Subcutaneous adipose tissue (tissue), 4 donors: Measurements from ENCODE around the gene ANP32A. TPM values are rescaled to one million over a fixed set of nuclear protein-coding genes. Genes with fewer than 3 reads are reported as not detected.

Experiments
- total RNA-seq, 4 donors: library from RNA; depleted of rRNA; stranded (reverse); fragments of >200 nt; gene quantifications; one replicate each; pipeline ENCODE4 v1.1.0, GENCODE V29; 2016
- TF ChIP-seq, protein P1 (sequence below): fragments of 450-650 bp; IDR thresholded peaks from one replicate; pipeline ENCODE4 v1.5.1; 2016; ENCODE audit warnings: low read depth, mild to moderate bottlenecking, control low read depth, antibody characterized with exemption, moderate library complexity

ANP32A gene
- total RNA-seq, 4 donors from 2014 or later = 55.9 to 88.2 (median 66.2) TPM

DNA sequence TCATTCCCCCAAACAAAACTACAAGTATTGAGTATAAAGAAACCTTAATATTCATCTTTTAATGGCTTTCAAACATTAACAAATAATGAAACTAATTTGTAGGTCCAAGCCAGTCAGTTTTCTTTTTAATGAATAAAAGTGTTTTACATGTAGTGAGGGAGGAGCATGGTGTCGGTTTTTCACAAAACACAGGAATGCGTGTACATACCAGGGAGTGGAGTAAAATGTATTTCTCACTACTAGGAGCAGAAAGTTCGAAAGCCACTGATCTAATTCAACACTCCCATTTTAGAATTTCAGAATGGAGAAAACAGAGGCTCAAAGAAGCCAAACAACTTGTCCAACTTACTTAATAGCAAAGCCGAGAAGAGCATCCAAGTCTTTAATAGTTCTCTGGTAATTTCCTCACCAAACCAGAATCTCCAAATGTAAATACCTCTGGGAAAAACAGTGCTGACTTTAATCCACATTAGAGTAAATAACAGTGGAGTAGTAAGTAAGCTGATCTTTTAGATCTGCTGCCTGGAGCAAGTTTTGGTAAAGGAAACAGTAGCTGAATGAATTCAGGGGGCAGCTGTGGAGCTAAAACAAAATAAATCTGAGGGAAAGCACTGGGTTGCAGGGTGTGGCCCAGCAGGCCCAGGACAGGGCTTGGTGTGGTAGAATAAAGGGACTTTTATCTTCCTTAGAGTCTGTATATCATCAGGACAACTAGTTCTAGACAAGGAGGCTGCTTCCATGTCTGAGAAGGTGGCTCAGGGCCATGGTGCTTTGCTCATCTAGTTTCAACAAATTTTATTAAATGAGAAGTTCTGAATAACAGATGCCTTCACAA lies 7.9 kb downstream of the ANP32A start:
- TF ChIP-seq, protein P1, sequence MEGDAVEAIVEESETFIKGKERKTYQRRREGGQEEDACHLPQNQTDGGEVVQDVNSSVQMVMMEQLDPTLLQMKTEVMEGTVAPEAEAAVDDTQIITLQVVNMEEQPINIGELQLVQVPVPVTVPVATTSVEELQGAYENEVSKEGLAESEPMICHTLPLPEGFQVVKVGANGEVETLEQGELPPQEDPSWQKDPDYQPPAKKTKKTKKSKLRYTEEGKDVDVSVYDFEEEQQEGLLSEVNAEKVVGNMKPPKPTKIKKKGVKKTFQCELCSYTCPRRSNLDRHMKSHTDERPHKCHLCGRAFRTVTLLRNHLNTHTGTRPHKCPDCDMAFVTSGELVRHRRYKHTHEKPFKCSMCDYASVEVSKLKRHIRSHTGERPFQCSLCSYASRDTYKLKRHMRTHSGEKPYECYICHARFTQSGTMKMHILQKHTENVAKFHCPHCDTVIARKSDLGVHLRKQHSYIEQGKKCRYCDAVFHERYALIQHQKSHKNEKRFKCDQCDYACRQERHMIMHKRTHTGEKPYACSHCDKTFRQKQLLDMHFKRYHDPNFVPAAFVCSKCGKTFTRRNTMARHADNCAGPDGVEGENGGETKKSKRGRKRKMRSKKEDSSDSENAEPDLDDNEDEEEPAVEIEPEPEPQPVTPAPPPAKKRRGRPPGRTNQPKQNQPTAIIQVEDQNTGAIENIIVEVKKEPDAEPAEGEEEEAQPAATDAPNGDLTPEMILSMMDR = no peak

DNA sequence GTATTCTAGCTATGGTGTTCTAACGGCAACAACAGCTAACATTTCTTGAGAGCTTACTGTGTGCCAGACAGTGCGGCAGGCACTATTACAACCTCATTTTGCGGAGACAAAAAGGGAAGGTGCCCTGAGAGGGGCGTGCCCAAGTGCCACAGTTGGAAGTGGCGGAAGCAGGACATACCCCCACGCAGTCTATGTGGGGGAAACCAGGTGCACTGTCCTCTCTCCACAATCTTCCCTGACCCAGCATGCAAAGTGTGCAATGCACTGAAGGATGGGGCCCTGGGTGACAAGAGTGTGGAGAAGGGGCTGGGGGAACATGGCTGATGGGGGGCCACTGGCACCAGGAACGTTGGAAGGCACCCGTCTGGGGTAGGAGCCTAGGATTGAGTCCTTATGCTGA lies 8.6 kb downstream of the ANP32A start:
- TF ChIP-seq, protein P1 = no peak

DNA sequence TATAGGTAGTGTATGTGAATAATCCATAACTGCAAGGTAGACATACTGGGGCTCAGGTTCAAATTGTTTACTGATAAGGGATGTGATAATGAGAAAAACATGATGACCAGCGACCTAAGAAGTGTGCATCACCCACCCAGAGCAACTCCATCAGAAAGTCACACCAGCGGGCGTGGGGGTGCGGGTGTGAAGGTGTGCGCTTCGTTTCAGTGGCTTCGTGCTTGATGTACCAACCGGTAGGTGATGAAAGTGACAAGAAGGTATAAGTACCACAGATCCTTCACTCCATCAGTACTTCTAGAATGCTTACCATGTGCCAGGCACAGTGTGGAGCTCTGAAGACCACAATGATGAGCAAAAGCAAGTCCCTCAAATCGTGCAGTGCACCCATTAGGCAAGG lies 11.2 kb downstream of the ANP32A start:
- TF ChIP-seq, protein P1 = no peak

DNA sequence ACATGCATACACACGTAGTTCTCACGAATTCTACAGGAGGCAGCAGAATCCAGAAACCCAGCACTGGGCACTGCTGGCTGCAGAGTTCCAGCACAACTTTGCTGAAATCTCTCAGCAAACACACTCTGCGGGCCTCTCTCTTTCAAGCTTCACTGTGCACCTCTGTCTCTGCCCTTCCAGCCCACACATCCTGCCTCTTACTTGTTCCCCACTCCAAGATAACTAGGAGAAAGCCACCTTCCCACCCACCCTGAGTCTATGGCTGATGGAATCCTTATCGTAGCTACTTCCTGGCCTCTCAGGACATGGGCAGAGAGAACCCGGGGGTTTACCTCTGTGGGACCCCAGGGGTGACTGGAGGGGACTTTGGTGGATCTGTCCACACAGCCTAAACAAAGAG lies 11.9 kb downstream of the ANP32A start:
- TF ChIP-seq, protein P1 = no peak

DNA sequence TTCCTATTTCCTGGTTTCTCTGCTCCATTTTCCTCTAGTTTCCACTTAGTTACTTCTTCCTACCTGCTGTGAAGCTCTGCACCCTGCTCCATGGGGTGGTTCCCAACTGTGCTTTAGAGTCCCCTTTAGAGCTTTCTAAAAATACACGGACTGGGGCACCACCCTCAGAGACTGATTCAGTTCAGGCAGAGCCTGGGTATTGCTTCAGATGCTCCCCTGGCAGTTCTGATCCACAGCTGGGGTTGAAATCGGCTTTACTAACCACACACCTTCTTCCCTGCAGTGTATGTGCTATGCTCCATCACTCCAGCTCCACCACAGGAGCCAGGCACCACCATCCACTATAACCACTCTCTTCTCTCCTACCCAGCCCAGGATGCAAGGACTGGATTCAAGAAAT lies 12.6 kb downstream of the ANP32A start:
- TF ChIP-seq, protein P1 = no peak

DNA sequence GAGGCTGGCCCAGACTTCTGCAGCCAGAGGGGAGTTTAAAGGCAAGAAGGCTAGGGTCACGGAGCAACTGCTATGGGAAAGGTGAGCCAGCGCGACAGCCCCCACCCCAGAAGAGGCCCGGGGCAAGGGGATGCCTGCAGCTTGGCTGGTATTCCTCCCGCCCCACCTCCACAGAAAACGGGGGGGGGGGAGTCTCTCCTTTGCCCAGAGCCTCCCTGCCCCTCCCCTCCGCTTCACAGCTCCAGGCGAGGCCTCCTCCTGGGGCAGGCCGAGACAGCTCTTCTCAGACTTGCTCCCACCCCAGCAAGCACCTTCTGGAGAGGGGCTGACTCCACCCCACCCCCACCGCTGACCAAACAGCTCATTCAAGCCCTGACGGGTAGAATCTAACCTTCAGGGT lies 13.4 kb downstream of the ANP32A start:
- TF ChIP-seq, protein P1 = no peak

DNA sequence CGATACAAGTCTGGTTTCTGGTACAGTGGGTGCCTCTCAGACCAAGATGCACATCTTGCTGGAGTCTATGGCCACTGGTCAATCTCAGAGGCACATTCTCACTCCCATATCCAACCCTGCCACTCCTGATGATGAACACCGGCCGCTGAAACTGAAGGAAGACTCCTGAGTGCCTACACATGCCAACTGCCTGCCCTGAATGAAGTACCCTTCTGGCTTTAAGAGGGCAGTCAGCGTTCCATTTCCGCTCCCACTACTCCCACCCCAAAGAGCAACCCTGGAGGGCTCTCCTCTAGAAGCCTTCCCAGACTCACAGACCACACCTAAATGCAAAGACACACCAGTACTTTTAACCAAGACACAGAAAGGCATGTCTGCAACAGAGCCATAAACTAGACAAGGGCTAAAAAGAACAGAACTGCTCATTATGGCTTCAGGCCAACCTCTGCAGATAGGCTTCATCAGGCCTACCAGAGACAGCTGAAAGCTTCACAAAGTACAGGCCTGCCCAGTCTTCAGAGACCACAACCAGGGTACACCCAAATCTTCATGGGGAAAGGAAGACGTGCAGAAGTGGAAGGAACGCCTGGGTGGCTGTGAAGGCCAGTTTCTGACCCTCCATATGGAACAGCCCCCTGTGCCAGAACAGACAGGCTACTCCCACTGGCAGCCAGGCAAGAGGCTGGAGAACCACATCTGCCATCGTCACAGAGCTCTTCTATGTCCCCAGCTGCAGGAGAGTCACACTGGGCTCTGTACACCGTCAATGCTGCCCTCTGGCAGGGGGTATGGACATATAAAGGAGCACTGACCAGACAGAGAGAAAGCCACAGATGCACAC lies 14.3 kb downstream of the ANP32A start:
- TF ChIP-seq, protein P1 = no peak
